Measurements from ENCODE around the gene TIMP2.

TIMP2 gene

GRCh38 chr17:78805301-78805700, 119.9 kb downstream of the TIMP2 start:
- FAIRE-seq: no peak

- no peak for FAIRE-seq
Observed at GRCh38 chr17:78804777-78805176, 120.4 kb downstream of the TIMP2 start.

GRCh38 chr17:78803186-78803845, 121.9 kb downstream of the TIMP2 start:
- FAIRE-seq: no peak

All from colon (tissue), 2 donors.